Measurements from ENCODE around the gene GSTT4. TPM values are rescaled to one million over a fixed set of nuclear protein-coding genes. Genes with fewer than 3 reads are reported as not detected.
"Not testable (repeated sequence)": the region's sequence is repeated elsewhere in the genome, so short reads cannot be mapped to it uniquely, and the experiment has no call there.

GSTT4 gene
- total RNA-seq, 1 experiment from 2014 or later = not detected

DNA sequence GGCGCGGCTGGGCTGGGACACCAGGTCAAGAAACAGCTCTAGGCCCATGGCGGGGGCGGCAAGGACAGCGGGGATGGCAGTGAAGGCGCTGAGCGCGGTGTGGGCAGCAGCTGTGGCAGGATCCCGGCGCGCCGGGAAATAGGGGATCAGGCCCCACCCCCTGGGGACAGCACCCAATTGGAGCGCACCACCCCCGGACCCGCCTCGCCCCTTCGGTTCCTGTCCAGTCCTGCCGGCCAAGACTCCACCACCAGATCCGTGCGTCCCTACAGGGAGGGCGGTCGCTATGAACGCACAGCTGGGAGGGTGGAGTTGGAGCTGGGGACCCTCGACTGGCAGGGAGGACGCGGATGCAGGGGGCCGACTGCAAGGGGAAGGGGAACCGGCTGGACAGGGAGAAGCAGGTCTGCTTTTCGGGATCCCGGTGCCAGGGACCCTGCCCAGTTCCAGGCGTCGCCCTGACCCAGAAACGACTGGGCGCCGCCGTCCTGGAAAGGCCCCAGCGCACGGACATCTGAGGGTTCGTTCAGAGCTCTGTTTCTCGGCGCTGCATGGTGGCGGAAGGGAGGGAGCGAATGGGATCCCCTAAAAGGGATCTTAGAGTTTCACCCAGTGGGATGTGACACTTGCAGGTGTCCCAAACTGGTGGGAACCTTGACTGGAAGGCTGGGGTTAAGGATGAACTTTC, 44.0 kb downstream of the GSTT4 start, which contains the start of gene GSTT2B:
GSTT2B (minus strand) TSS at position 112 of the 688 bp plus-strand sequence; CDS start at position 48, 64 bp downstream.
- intact Hi-C loops (cut with micrococcal nuclease; ENCODE audit: unreplicated experiment); H2AFZ ChIP-seq; H3K4me2 ChIP-seq; H3K9me2 ChIP-seq (ENCODE audit: insufficient read depth); H3K27ac ChIP-seq; H3K27me3 ChIP-seq (ENCODE audit: insufficient read depth, low read depth); H3K79me2 ChIP-seq (ENCODE audit: low read depth); H3K4me1 ChIP-seq (replicated peaks; ENCODE audit: insufficient read depth); DNase-seq; CTCF ChIA-PET; H3K4me3 ChIP-seq; BruUV-seq (replicated peaks); H4K20me1 ChIP-seq (ENCODE audit: insufficient read depth); POLR2A ChIA-PET (ENCODE audit: unreplicated experiment); H3K9me3 ChIP-seq (ENCODE audit: insufficient read depth, low read depth); H3F3A ChIP-seq (ENCODE audit: insufficient read depth, low read depth); H3K36me3 ChIP-seq (ENCODE audit: low read depth): not testable (repeated sequence)

DNA sequence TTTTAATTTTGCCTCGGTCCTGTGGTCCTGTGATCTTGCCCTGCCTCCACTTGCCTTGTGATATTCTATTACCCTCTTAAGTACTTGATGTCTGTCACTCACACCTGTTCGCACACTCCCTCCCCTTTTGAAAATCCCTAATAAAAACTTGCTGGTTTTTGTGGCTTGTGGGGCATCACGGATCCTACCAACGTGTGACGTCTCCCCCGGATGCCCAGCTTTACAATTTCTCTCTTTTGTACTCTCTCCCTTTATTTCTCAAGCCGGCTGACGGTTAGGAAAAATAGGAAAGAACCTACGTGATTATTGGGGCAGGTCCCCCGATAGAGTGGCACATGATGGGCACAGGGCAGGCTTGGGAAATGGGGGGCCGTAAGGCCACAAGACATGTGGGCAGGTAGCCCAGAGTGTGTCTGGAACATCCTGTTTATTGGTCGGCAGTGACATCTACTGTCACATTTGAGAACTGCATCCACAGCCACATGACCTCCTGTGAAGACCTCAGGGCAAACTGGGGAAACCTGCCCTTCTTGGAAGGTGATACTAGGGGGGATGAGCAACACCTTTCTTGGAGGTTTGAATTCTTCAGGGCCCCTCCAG, 48.9 kb downstream of the GSTT4 start:
- POLR2A ChIA-PET (ENCODE audit: unreplicated experiment); CTCF ChIA-PET; H2AFZ ChIP-seq; H3K79me2 ChIP-seq (ENCODE audit: low read depth); H3K9me3 ChIP-seq (ENCODE audit: insufficient read depth, low read depth); H3K4me2 ChIP-seq; DNase-seq; H3K4me3 ChIP-seq; H3K9me2 ChIP-seq (ENCODE audit: insufficient read depth); H4K20me1 ChIP-seq (ENCODE audit: insufficient read depth); H3K27ac ChIP-seq; BruUV-seq (replicated peaks); H3K4me1 ChIP-seq (replicated peaks; ENCODE audit: insufficient read depth); intact Hi-C loops (cut with micrococcal nuclease; ENCODE audit: unreplicated experiment); H3K36me3 ChIP-seq (ENCODE audit: low read depth); H3K27me3 ChIP-seq (ENCODE audit: insufficient read depth, low read depth); H3F3A ChIP-seq (ENCODE audit: insufficient read depth, low read depth): not testable (repeated sequence)

GRCh38 chr22:23955886-23956285, 49.4 kb downstream of the GSTT4 start:
- POLR2A ChIA-PET (ENCODE audit: unreplicated experiment); H3K9me2 ChIP-seq (ENCODE audit: insufficient read depth); H3K4me3 ChIP-seq; intact Hi-C loops (cut with micrococcal nuclease; ENCODE audit: unreplicated experiment); CTCF ChIA-PET; H3K27ac ChIP-seq; H2AFZ ChIP-seq; H3F3A ChIP-seq (ENCODE audit: insufficient read depth, low read depth); H3K9me3 ChIP-seq (ENCODE audit: insufficient read depth, low read depth); DNase-seq; H3K27me3 ChIP-seq (ENCODE audit: insufficient read depth, low read depth); H3K4me1 ChIP-seq (replicated peaks; ENCODE audit: insufficient read depth); H3K4me2 ChIP-seq; H4K20me1 ChIP-seq (ENCODE audit: insufficient read depth); H3K36me3 ChIP-seq (ENCODE audit: low read depth); H3K79me2 ChIP-seq (ENCODE audit: low read depth); BruUV-seq (replicated peaks): not testable (repeated sequence)

DNA sequence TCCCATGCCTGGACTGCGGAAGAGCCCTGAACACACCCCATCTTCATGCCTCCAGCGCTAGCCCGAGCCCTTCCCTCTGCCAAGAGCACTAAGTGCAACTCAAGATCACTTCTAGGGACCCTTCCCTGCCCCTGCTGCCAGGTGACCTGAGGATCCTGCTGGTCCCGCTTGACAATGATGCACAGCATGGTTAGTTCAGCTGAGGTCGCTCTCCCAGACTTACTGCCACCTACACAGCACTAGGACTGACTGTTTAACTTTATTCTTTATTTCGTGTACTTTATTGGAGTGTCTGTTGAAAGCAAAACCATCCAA, 50.3 kb downstream of the GSTT4 start:
- DNase-seq; H3K4me1 ChIP-seq (replicated peaks; ENCODE audit: insufficient read depth); H3K9me2 ChIP-seq (ENCODE audit: insufficient read depth); H3K36me3 ChIP-seq (ENCODE audit: low read depth); BruUV-seq (replicated peaks); intact Hi-C loops (cut with micrococcal nuclease; ENCODE audit: unreplicated experiment); H3K9me3 ChIP-seq (ENCODE audit: insufficient read depth, low read depth); H3K4me2 ChIP-seq; POLR2A ChIA-PET (ENCODE audit: unreplicated experiment); H3K27ac ChIP-seq; H3K27me3 ChIP-seq (ENCODE audit: insufficient read depth, low read depth); H3K79me2 ChIP-seq (ENCODE audit: low read depth); H2AFZ ChIP-seq; CTCF ChIA-PET; H3F3A ChIP-seq (ENCODE audit: insufficient read depth, low read depth); H4K20me1 ChIP-seq (ENCODE audit: insufficient read depth); H3K4me3 ChIP-seq: not testable (repeated sequence)

- H3F3A ChIP-seq (ENCODE audit: insufficient read depth, low read depth); H2AFZ ChIP-seq; H3K4me1 ChIP-seq (replicated peaks; ENCODE audit: insufficient read depth); intact Hi-C loops (cut with micrococcal nuclease; ENCODE audit: unreplicated experiment); POLR2A ChIA-PET (ENCODE audit: unreplicated experiment); H3K27ac ChIP-seq; H3K27me3 ChIP-seq (ENCODE audit: insufficient read depth, low read depth); H3K9me2 ChIP-seq (ENCODE audit: insufficient read depth); BruUV-seq (replicated peaks); H3K4me2 ChIP-seq; H3K4me3 ChIP-seq; H3K79me2 ChIP-seq (ENCODE audit: low read depth); CTCF ChIA-PET; DNase-seq; H3K36me3 ChIP-seq (ENCODE audit: low read depth); H4K20me1 ChIP-seq (ENCODE audit: insufficient read depth); H3K9me3 ChIP-seq (ENCODE audit: insufficient read depth, low read depth): not testable (repeated sequence)
These were observed 50.9 kb downstream of the GSTT4 start for GRCh38 chr22:23954193-23954990.

DNA sequence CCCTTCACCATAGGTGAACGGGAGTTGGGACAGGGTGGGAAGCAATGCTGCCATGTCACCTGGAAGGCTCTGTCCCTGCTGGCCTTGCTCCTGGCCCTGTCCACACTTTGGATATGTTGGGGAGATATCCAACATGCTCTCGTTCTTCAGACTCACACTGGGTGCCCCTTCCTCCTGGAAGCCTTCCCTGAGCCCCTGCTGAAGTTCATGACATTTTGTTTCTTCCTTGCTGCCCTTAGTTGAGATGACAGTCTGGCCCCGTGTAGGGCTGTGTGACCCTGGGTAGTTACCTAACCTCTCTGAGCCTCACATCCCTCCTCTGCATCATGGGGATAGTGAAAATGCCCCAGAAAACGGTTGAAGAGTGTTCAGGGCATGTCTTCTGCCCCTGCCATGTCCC, 51.8 kb downstream of the GSTT4 start:
- H3K9me2 ChIP-seq (ENCODE audit: insufficient read depth); H2AFZ ChIP-seq; H3K4me2 ChIP-seq; DNase-seq; BruUV-seq (replicated peaks); H3K27ac ChIP-seq; intact Hi-C loops (cut with micrococcal nuclease; ENCODE audit: unreplicated experiment); H3F3A ChIP-seq (ENCODE audit: insufficient read depth, low read depth); H3K79me2 ChIP-seq (ENCODE audit: low read depth); H3K4me1 ChIP-seq (replicated peaks; ENCODE audit: insufficient read depth); POLR2A ChIA-PET (ENCODE audit: unreplicated experiment); H3K36me3 ChIP-seq (ENCODE audit: low read depth); H3K4me3 ChIP-seq; H3K9me3 ChIP-seq (ENCODE audit: insufficient read depth, low read depth); CTCF ChIA-PET; H3K27me3 ChIP-seq (ENCODE audit: insufficient read depth, low read depth); H4K20me1 ChIP-seq (ENCODE audit: insufficient read depth): not testable (repeated sequence)

DNA sequence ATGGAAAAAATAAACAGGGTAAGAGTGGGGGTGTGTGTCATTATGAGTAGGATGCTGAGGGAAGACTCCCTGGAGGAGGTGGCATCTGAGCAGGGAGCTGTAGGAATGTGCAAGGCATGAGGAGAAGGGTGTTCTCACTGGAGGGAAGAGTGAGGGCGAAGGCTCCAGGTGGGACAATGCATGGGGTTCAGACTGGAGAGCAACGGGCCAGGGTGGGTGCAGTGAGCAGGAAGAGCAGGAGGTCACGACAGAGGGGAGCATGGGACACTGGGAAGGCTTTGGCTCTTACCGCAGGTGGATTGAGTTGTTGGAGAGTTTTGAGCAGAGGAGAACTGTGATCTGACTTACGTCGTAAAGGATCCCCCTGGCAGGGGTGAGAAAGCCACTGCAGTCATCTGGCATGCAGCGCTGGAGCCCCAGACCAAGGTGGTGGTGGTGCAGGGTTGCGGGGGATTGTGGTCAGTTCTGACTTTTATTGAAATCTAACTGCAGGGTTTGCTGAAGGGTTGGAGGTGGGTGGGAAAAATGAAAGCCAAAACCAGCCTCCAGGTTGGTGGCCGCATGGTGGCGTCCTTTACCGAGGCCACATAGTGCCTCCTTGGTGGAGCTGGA, 52.4 kb downstream of the GSTT4 start:
- H2AFZ ChIP-seq; H3K4me2 ChIP-seq; CTCF ChIA-PET; H3K36me3 ChIP-seq (ENCODE audit: low read depth); H3K27ac ChIP-seq; H3K79me2 ChIP-seq (ENCODE audit: low read depth); intact Hi-C loops (cut with micrococcal nuclease; ENCODE audit: unreplicated experiment); H4K20me1 ChIP-seq (ENCODE audit: insufficient read depth); H3K4me1 ChIP-seq (replicated peaks; ENCODE audit: insufficient read depth); POLR2A ChIA-PET (ENCODE audit: unreplicated experiment); BruUV-seq (replicated peaks); H3K27me3 ChIP-seq (ENCODE audit: insufficient read depth, low read depth); H3F3A ChIP-seq (ENCODE audit: insufficient read depth, low read depth); H3K4me3 ChIP-seq; DNase-seq; H3K9me3 ChIP-seq (ENCODE audit: insufficient read depth, low read depth); H3K9me2 ChIP-seq (ENCODE audit: insufficient read depth): not testable (repeated sequence)

Measured in PC-9 (cell line).